ENCODE data around the gene RALGAPA2. TPM values are rescaled to one million over a fixed set of nuclear protein-coding genes. Genes with fewer than 3 reads are reported as not detected.

The RALGAPA2 gene
- total and polyA plus RNA-seq, 2 of the 13 experiments (the other 11 are each of a cell fraction or from before 2014, with no cell fraction given) = 13.8 to 17.7 TPM

DNA sequence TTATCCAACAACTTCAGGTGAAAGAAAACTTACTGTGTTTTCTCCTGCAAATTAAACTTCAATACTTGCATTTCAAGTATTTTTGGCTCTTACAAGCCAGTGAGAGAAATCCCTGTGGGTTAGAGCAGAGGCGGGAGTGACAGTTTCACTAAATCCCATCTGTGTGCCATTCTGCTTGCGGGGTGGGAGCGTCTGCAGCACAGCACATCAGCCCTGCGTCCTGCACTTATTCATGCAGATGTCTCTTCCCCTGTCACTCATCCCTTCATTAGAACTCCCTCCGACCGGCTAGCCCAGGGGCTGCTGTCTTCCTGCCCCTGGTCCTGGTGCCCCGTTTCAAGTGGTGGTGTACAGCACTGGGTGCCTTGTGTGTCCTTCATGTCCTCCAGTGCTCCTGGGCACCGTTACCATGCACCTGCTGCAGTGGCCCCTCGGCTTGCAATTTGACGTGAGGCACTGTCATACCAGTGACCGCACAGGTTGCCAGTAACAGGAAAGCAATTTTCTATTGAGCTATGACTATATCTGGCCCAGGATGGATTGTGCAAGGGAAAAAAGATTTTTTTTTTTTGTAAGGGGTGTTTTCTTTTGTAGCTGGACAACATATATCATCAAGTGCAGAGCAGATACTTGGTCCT, 285.1 kb downstream of the RALGAPA2 start:
- WGBS (ENCODE audit: low lambda C conversion rate) = 98% methylated on average over 11 of the region's 11 CpGs
- Histone ChIP-seq H3K4me2 (ENCODE audit: low read depth, low read length) (no peak overlapping the region), H3K36me3 (replicated peaks in 1 of 2; ENCODE audit: control insufficient read depth in 1 of 2, insufficient read depth in 2 of 2, low read length in 2 of 2) (peaks cover 0 to 3% of the 10 kb centered on the region in 2 experiments; a peak in 1 of 5 replicates), H2AFZ (ENCODE audit: low read length) (no peak overlapping the region), H3K27ac (ENCODE audit: extremely low read length, insufficient read depth, low read length) (no peak overlapping the region), H3K9me3 (ENCODE audit: low read length) (no peaks in the 10 kb centered on the region), H3K79me2 (ENCODE audit: insufficient read depth, low read length) (no peaks in the 10 kb centered on the region), H3K4me1 (ENCODE audit: insufficient read depth, low read length) (no peaks in the 10 kb centered on the region), H3K4me3 (replicated peaks in 1 of 3; ENCODE audit: insufficient read depth in 1 of 3, low read depth in 2 of 3, low read length in 3 of 3) (no peak overlapping the region), H3K27me3 (ENCODE audit: control insufficient read depth in 1 of 2, insufficient read depth in 2 of 2, low read length in 2 of 2) (no peaks in the 10 kb centered on the region), H3K9ac (ENCODE audit: insufficient read depth, low read depth, low read length) (no peak overlapping the region), H4K20me1 (ENCODE audit: insufficient read depth, low read length) (no peaks in the 10 kb centered on the region)
- intact Hi-C loops (cut with micrococcal nuclease; ENCODE audit: unreplicated experiment) (no loop called here), in situ Hi-C loops (cut with HindIII; ENCODE audit: extremely low pct_ligation_motif_present, low pct_unique_long_range_greater_than_20kb) (no loop called here)
- FAIRE-seq (no peak), ATAC-seq (no peak), DNase-seq (ENCODE audit: low spot score) (no peak)
- CTCF ChIA-PET (ENCODE audit: low intra/inter-chr PET ratio, low total read pairs) = no interaction called here
- POLR2A ChIA-PET = no interaction called here
- no TSS peak for BruUV-seq (replicated peaks)
- TF ChIP-seq ZNF292 (CRISPR knock-in tag; IDR thresholded peaks at IDR 0.05; ENCODE audit: borderline replicate concordance, low read depth) (no peak), ZNF30 (CRISPR knock-in tag; IDR thresholded peaks at IDR 0.05) (no peak), SP1 (IDR thresholded peaks at IDR 0.05) (no peak), SP1 (CRISPR knock-in tag; IDR thresholded peaks at IDR 0.05) (no peak), DNMT1 (CRISPR knock-in tag; IDR thresholded peaks at IDR 0.05) (no peak), AGO2 (optimal IDR thresholded peaks at IDR 0.05; ENCODE audit: low read depth, low read length) (no peak), ATM (IDR thresholded peaks at IDR 0.05; ENCODE audit: borderline replicate concordance) (no peak), BRCA1 (CRISPR knock-in tag; IDR thresholded peaks at IDR 0.05) (no peak), REPIN1 (CRISPR knock-in tag; IDR thresholded peaks at IDR 0.05; ENCODE audit: borderline replicate concordance, low read depth) (no peak), ZNF672 (CRISPR knock-in tag; IDR thresholded peaks at IDR 0.05) (no peak), FLYWCH1 (CRISPR knock-in tag; IDR thresholded peaks at IDR 0.05) (no peak), THAP11 (CRISPR knock-in tag; IDR thresholded peaks at IDR 0.05) (no peak), GABPA (IDR thresholded peaks at IDR 0.05; ENCODE audit: low read depth, low read length) (no peak), GABPA (CRISPR knock-in tag; IDR thresholded peaks at IDR 0.05; ENCODE audit: low read depth) (no peak), ZBTB7A (CRISPR knock-in tag; IDR thresholded peaks at IDR 0.05) (no peak), ZNF232 (CRISPR knock-in tag; IDR thresholded peaks at IDR 0.05; ENCODE audit: borderline replicate concordance) (no peak), IKZF4 (CRISPR knock-in tag; IDR thresholded peaks at IDR 0.05; ENCODE audit: borderline replicate concordance, low read depth, not compliant biosample characterization) (no peak)
- TF ChIP-seq, protein P1, sequence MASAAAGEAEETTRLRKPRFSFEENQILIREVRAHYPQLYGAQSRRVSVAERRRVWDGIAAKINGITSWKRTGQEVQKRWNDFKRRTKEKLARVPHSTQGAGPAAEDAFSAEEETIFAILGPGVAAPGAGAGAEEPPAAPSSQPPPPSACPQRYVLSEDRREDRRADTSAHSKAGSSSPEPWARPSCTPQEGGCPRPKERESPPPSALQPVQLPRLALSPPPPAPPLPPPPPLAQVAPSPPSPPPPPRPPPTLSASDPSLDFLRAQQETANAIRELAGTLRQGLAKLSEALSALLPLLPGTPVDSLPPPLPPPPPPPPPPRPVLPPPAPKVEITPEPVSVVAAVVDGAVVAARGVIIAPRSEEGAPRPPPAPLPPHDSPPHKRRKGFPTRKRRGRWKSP (CRISPR knock-in tag; IDR thresholded peaks at IDR 0.05) = no peak
- TF ChIP-seq, protein P2, sequence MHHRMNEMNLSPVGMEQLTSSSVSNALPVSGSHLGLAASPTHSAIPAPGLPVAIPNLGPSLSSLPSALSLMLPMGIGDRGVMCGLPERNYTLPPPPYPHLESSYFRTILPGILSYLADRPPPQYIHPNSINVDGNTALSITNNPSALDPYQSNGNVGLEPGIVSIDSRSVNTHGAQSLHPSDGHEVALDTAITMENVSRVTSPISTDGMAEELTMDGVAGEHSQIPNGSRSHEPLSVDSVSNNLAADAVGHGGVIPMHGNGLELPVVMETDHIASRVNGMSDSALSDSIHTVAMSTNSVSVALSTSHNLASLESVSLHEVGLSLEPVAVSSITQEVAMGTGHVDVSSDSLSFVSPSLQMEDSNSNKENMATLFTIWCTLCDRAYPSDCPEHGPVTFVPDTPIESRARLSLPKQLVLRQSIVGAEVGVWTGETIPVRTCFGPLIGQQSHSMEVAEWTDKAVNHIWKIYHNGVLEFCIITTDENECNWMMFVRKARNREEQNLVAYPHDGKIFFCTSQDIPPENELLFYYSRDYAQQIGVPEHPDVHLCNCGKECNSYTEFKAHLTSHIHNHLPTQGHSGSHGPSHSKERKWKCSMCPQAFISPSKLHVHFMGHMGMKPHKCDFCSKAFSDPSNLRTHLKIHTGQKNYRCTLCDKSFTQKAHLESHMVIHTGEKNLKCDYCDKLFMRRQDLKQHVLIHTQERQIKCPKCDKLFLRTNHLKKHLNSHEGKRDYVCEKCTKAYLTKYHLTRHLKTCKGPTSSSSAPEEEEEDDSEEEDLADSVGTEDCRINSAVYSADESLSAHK (CRISPR knock-in tag; IDR thresholded peaks at IDR 0.05; ENCODE audit: borderline replicate concordance) = no peak
- TF ChIP-seq, protein P3, sequence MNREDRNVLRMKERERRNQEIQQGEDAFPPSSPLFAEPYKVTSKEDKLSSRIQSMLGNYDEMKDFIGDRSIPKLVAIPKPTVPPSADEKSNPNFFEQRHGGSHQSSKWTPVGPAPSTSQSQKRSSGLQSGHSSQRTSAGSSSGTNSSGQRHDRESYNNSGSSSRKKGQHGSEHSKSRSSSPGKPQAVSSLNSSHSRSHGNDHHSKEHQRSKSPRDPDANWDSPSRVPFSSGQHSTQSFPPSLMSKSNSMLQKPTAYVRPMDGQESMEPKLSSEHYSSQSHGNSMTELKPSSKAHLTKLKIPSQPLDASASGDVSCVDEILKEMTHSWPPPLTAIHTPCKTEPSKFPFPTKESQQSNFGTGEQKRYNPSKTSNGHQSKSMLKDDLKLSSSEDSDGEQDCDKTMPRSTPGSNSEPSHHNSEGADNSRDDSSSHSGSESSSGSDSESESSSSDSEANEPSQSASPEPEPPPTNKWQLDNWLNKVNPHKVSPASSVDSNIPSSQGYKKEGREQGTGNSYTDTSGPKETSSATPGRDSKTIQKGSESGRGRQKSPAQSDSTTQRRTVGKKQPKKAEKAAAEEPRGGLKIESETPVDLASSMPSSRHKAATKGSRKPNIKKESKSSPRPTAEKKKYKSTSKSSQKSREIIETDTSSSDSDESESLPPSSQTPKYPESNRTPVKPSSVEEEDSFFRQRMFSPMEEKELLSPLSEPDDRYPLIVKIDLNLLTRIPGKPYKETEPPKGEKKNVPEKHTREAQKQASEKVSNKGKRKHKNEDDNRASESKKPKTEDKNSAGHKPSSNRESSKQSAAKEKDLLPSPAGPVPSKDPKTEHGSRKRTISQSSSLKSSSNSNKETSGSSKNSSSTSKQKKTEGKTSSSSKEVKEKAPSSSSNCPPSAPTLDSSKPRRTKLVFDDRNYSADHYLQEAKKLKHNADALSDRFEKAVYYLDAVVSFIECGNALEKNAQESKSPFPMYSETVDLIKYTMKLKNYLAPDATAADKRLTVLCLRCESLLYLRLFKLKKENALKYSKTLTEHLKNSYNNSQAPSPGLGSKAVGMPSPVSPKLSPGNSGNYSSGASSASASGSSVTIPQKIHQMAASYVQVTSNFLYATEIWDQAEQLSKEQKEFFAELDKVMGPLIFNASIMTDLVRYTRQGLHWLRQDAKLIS (CRISPR knock-in tag; IDR thresholded peaks at IDR 0.05) = no peak

Measured in HepG2 (cell line).